ENCODE measurements around the gene OR5W2.
"Not testable (repeated sequence)": the region's sequence is repeated elsewhere in the genome, so short reads cannot be mapped to it uniquely, and the experiment has no call there.

OR5W2 gene

DNA sequence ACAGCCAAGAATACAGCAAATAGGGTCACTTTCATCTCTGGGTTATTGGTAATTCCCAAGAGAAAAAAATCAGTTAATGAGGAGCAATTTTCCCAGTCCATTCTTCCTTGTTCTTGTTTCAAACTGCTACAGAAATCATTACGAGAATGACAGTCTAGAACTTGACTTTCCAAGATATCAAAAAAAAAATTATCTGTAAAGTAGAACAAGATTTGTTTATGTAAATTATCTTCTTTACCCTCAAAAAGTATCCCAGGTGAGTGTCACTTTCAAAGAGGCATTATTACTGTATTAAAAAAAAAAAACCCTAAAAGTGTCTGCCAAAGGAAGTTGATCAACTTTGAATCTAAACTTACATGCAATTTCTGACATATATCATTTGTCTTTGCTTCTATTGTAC lies at the start of gene OR5W2:
OR5W2 (minus strand) TSS at position 101 of the 400 bp plus-strand sequence; CDS start at position 101, 0 bp downstream.
- DNase-seq (ENCODE audit: low read depth in 2 of 2) = no peak

DNA sequence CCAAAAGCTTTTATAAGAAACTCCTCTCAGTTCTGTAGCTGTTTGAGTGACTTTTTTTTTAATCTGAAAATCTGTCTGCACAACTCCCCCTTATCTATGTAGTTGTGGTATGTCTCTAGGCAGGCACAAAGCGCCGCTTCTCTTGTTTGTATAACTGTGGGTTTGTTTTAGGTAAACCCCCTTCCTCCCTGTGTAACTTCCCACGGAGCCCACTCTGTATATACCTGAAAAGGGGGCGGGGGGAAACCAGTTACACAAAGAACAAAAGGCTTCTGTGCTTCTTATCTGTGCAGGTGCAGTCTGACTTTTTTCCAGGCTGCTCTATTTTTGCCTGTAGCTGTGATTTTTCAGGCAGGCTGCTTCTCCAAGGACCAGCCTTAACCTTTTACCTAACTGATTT lies 42.1 kb upstream of the OR5W2 start:
- no peak for DNase-seq (ENCODE audit: low read depth in 2 of 2)

DNA sequence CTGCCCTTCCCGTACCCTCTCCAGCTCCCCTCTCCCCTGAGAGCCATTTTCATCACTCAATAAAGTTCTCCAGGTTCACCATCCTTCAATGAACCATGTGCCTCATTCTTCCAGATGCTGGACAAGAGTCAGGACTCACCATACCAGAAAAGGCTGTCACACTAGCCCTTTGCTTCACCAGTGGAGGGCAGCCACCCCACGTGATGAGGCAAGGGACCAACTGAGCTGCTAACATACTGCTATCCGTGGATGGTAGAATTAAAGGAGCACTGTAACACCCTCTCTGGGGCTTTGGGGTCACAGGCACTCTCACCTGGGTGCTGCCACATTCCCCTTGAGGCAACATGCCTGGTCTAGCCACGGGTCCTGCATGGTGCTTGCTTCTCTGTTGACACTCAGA lies 34.9 kb upstream of the OR5W2 start:
- DNase-seq (ENCODE audit: low read depth in 2 of 2) = no peak

DNA sequence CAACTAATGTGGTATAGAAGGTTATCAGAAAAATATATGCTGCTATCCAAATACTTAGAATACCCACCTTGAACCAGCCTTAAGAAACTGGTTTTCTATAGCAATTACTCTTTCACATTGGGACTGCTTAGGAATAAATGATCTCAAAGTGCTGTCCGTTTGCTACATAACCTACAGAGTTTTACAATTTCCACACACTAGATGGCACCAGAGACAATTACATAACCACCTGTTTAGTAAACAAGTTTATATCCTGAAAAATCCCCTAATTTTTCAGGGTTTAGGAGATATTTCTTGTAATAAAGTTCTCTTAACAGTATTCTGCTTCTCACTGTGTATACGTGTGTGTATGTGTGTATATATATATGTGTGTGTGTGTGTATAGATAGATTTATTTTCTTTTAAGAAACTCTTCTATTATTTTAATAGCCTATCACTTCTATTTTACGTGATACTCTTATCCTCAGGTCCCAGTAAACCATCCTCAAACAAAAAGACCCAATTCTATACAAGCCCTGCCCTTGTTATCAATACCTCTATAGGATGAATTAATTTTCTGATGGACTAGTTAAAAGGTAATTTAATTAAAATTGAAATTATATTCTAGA lies 28.5 kb upstream of the OR5W2 start:
- DNase-seq (ENCODE audit: low read depth in 2 of 2) = no peak

DNA sequence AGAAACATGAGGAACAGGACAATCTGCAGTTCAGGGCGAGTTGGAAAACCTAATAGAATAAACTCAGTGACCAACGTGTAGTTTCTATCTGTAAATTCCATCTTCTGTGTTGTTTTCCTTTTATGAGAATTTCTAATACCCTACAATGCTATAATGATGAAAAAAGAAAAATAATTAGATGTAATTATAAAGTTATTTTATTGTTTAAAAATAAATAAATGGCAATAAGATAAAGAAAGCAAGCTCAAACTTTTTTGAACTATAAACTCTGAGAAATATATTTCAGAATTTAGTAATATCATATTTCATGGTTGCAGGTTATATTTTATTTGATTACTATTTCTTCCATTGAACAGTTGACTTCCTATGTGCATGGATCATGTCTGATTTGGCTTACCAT lies 21.9 kb upstream of the OR5W2 start, which contains the start of gene OR5I1:
OR5I1 (minus strand) TSS at position 101 of the 400 bp plus-strand sequence; CDS start at position 101, 0 bp downstream.
- no peak for DNase-seq (ENCODE audit: low read depth in 2 of 2)

DNA sequence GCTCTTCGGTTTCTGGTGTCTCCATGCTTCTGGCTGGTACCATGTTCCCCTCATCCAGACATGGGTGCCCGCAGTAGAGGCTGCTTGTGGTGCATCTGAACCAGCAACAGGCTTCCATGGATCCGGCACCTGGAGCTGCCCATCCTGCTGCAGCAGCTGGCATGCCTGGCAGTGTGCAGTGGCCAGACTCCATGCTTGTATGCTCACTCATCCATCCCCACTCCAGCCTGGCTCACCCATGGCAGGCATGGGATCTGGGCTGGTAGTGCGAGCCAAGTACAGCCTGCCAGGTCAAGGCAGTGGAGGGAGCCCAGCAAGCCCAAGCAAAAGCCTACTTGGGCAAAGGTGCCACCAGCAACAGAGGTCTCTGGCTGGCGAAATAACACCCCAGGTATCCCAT lies 6.2 kb upstream of the OR5W2 start:
- DNase-seq (ENCODE audit: low read depth in 2 of 2) = no peak

DNA sequence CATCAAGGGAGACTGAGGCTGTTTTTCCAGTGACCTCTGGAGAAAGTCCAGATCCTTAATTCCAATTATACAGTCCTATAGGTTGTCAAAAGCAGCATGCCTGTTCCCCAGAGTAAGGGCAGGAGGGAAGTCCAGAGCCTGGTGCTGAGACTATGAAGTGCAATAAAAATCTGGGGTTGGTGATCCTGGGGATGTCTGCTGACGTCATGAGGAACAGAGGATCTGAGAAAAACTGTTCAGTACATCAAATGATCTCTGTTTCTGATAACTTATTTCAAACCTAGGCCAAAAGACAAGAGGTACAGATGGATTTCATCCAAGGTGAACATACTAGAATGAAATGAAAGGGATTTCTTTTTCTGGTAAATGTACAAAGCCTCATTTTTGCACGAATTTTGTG lies 12.1 kb downstream of the OR5W2 start:
- DNase-seq (ENCODE audit: low read depth in 2 of 2) = no peak

DNA sequence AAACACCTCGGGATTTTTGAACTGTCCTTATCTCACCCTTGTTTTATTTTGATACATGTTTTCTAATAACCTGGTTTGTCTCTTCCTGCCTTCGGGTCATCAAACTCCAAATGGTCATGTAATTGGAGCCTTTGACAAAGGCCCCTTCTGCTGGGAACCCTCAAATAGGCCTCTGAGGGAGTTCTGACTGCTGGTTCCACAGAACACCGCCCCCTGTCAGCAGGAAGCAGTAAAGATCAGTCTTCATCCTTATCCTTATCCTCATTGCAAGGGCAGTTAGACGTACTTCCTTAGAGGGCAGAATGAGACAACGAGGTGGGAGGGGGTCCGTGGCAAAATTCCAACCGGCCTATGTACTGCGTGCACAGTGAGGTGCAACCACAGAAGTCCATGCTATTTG lies 19.2 kb downstream of the OR5W2 start:
- no peak for DNase-seq (ENCODE audit: low read depth in 2 of 2)

DNA sequence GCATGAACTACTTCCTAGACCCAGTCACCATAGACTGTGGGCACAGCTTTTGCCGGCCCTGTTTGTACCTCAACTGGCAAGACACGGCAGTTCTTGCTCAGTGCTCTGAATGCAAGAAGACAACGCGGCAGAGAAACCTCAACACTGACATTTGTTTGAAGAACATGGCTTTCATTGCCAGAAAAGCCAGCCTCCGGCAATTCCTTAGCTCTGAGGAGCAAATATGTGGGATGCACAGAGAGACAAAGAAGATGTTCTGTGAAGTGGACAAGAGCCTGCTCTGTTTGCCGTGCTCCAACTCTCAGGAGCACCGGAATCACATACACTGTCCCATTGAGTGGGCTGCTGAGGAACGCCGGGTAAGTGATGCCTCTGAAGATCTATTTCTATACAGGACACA lies 28.9 kb downstream of the OR5W2 start:
- not testable (repeated sequence) for DNase-seq (ENCODE audit: low read depth in 2 of 2)

DNA sequence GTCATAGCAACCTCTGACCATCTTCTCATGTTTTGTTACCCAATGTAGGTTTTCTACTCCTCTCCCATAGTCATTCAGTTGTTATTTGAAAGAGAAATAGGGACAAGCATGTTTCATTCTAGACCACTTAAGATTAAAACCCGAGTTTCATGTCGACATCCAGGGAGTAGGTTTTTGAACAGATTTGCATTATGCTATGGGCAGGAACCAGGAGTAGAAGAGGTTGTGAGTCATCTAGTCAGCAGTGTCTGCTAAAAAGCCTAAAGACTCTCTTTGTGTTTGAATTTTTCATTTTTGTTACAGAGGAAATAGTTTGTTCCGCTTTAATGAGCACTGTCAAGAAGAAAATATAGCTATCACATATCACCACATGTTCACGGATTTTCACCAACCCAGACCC lies 29.4 kb downstream of the OR5W2 start:
- not testable (repeated sequence) for DNase-seq (ENCODE audit: low read depth in 2 of 2)

DNA sequence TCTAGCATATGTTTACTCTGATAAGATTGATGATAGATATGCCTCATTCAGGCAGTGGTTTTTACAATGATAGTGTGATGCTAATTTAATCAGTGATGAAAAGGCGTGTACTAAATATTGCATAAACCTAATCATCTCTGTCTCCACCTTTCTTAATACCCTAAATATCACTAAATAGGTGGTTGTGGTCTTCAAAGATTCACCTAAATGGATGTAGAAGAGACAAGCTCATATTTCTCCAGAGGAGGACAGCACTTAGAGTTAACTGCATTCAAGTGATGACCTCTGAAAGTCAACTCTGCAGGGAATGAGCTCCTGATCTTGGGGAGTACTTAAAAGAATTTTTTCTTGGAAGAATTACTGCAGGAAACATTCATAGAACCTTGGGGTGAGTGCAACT lies 31.4 kb downstream of the OR5W2 start, which contains the start of gene TRIM51:
TRIM51 (plus strand) TSS at position 301 of the 400 bp plus-strand sequence. CDS start 2,132 bp downstream, outside the sequence.
- DNase-seq (ENCODE audit: low read depth in 2 of 2) = not testable (repeated sequence)

DNA sequence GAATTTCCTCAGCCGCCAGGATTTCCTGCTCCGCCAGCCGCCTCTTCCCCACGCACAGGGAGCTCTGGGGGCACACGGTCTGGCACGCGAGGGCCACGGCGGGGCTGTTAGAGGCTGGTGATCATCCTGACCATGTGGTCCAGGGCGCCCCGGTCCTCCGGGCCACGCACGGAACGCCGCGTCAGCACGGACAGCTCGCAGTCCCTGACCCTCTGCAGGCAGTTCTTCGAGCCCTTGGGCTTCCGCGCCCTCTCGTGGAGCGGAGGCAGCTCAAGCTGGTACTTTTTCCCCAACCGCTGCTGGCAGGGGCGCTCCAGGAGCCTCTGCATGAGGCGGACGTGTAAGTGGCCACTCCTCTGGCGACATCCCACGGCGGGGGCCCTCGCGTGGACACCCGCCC lies 41.2 kb downstream of the OR5W2 start:
- DNase-seq (ENCODE audit: low read depth in 2 of 2) = not testable (repeated sequence)

DNA sequence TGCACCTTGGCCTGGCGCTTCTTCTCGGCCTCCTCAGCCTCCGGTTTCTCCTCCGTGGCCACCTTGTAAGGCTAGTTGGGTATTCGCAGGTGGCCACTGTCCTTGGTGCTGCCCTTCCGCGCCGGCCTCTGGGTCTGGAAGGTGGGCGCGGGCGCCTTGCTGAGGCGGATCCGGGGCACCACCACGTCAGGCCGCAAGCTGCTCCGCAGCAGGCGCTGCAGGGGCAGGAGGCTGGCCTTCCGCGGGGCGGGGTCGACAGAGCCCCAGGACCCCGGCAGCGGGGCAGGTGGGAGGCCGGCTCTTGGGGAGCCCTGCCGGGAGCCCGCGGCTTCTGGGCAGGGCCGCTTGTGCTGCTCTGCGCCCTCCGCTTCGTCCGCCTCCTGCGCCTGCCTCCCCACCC lies 41.7 kb downstream of the OR5W2 start:
- DNase-seq (ENCODE audit: low read depth in 2 of 2) = not testable (repeated sequence)

DNA sequence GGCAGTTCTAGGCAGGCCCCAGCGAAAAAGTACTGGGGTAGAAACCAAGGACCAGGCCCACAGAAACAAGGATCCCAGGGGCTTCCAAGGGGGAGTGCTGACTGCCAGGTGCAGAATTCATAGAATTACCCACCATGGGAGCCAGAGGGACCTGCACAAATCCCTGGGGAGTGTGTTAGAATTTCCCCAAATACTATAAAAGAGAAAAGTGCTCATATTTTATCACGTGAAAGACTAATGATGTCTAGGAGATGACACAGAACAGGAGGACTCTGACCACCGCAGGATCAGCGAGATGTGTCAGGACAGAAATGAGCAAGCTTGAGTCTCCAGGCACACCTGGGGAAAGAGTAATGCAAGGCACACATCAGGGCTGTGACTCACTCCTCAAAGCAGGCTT lies 47.0 kb downstream of the OR5W2 start:
- DNase-seq (ENCODE audit: low read depth in 2 of 2) = not testable (repeated sequence)

Data from stimulated activated CD8-positive, alpha-beta memory T cell treated with anti-CD3 and anti-CD28 coated beads, Interleukin-7, amount 100 ng/mL, for 1 hour (primary cell).